Liver (tissue), 3 donors: ENCODE measurements around the gene SIT1.

ENCODE experiments used
- CTCF ChIP-seq: fragments of 150-350 bp; IDR thresholded peaks from 2 replicates; pipeline ENCODE4 v1.5.1; 2017; ENCODE audit warnings: improper control_type of control experiment, low read depth, low read length; ENCODE audit not compliant: missing input control
- MAX ChIP-seq: IDR thresholded peaks from 2 replicates; pipeline ENCODE4 v1.6.1; 2016; ENCODE audit warnings: antibody characterized with exemption
- RAD21 ChIP-seq, 2 donors: IDR thresholded peaks; 2 replicates each; pipeline ENCODE4 v1.6.1; 2016; ENCODE audit warnings: antibody characterized with exemption in 2 of 2, mild to moderate bottlenecking in 2 of 2
- REST ChIP-seq: IDR thresholded peaks from 2 replicates; pipeline ENCODE4 v1.6.1; 2016; ENCODE audit warnings: antibody characterized with exemption, mild to moderate bottlenecking
- TAF1 ChIP-seq: conservative IDR thresholded peaks from 2 replicates; pipeline ENCODE4 v1.6.1; 2016; ENCODE audit warnings: antibody characterized with exemption, mild to moderate bottlenecking
- YY1 ChIP-seq: IDR thresholded peaks from 2 replicates; pipeline ENCODE4 v1.6.1; 2016; ENCODE audit warnings: antibody characterized with exemption, mild to moderate bottlenecking
- donor health status: healthy.
- donor health status: healthy.

- TF ChIP-seq CTCF = no peak
- no peak for TF ChIP-seq RAD21 (IDR thresholded peaks at IDR 0.05)
- no peak for TF ChIP-seq TAF1
- TF ChIP-seq MAX = no peak
- no peak for TF ChIP-seq YY1
- TF ChIP-seq REST = no peak
Measured at GRCh38 chr9:35609001-35609819, 41.5 kb downstream of the SIT1 start.
